ENCODE measurements around the gene SLC23A3.

- no peak for TF ChIP-seq CTCF (conservative IDR thresholded peaks at IDR 0.05; ENCODE audit: low read length)
- TF ChIP-seq EZH2phosphoT487 (IDR thresholded peaks at IDR 0.05; ENCODE audit: borderline replicate concordance, low read depth, low read length) = no peak
Measured at GRCh38 chr2:219163156-219163555, 6.7 kb downstream of the SLC23A3 start.

Data from OCI-LY7 (cell line).